SK-N-SH (cell line): ENCODE data around the gene PAQR7. TPM values are rescaled to one million over a fixed set of nuclear protein-coding genes. Genes with fewer than 3 reads are reported as not detected.

Experiments
- CTCF ChIA-PET: fragments of 300-600, 350-600 bp; formaldehyde crosslinking; extraction: SDS; loops from one replicate; lab custom pipeline; 2021; lab: Yijun Ruan, JAX
- POLR2A ChIA-PET: fragments of 350-600 bp; sonication (Branson Sonifier 250); formaldehyde crosslinking; extraction: SDS; loops from one replicate; lab custom pipeline; 2020; ENCODE audit warnings: antibody characterized with exemption, inconsistent platforms; lab: Yijun Ruan, JAX
- DNase-seq: peaks from one replicate; pipeline ENCODE4 v3.0.0; 2012
- H2AFZ ChIP-seq: fragments of 200-600 bp; sonication (generic); 2 replicates; pipeline ENCODE4 v1.8.1; 2016; ENCODE audit warnings: antibody characterized with exemption, mild to moderate bottlenecking, low read depth
- H3F3A ChIP-seq: fragments of 200-600 bp; sonication (generic); replicated peaks from 2 replicates; pipeline ENCODE3; 2016; ENCODE audit warnings: antibody characterized with exemption, mild to moderate bottlenecking; ENCODE audit not compliant: insufficient read depth
- H3K27ac ChIP-seq, 2 experiments: fragments of 200-500 bp in 1 of 2; fragments of 200-600 bp in 1 of 2; sonication (Bioruptor generic) in 1 of 2; sonication (generic), shearing (Covaris generic) in 1 of 2; 2 replicates each; pipeline versions ENCODE4 v1.5.1 to v1.6.1; 2014 to 2016; ENCODE audit warnings: low read depth in 2 of 2, inconsistent platforms in 1 of 2, low read length in 1 of 2, mild to moderate bottlenecking in 1 of 2, mixed read lengths in 1 of 2
- H3K27me3 ChIP-seq: fragments of 200-600 bp; sonication (generic), shearing (Covaris generic); 2 replicates; pipeline ENCODE4 v1.6.1; 2016; ENCODE audit warnings: mixed run types; ENCODE audit not compliant: insufficient read depth
- H3K36me3 ChIP-seq, 2 experiments: fragments of 200-500 bp in 1 of 2; fragments of 200-600 bp in 1 of 2; sonication (Bioruptor generic) in 1 of 2; sonication (generic) in 1 of 2; replicated peaks in 1 of 2; 2 replicates each; pipeline versions ENCODE3 to v1.5.1; 2014 to 2016; ENCODE audit warnings: low read length in 1 of 2, mild to moderate bottlenecking in 1 of 2; ENCODE audit not compliant: insufficient read depth in 2 of 2, control insufficient read depth in 1 of 2
- H3K4me1 ChIP-seq, 2 experiments: fragments of 200-500 bp in 1 of 2; fragments of 200-600 bp in 1 of 2; sonication (Bioruptor generic) in 1 of 2; sonication (generic), shearing (Covaris generic) in 1 of 2; 2 replicates each; pipeline versions ENCODE4 v1.5.1 to v1.6.1; 2014 to 2016; ENCODE audit warnings: low read depth in 1 of 2, low read length in 1 of 2, mixed run types in 1 of 2; ENCODE audit not compliant: insufficient read depth in 2 of 2, control insufficient read depth in 1 of 2
- H3K4me2 ChIP-seq: fragments of 200-600 bp; sonication (generic), shearing (Covaris generic); 2 replicates; pipeline ENCODE4 v1.6.1; 2017; ENCODE audit warnings: mixed run types
- H3K4me3 ChIP-seq, 2 experiments: fragments of 200-500 bp in 1 of 2; fragments of 200-600 bp in 1 of 2; sonication (Bioruptor generic) in 1 of 2; sonication (generic), shearing (Covaris generic) in 1 of 2; 2 replicates each; pipeline versions ENCODE4 v1.5.1 to v1.8.1; 2014 to 2016; ENCODE audit warnings: low read depth in 2 of 2, inconsistent platforms in 1 of 2, low read length in 1 of 2, mild to moderate bottlenecking in 1 of 2, mixed read lengths in 1 of 2, moderate library complexity in 1 of 2
- H3K79me2 ChIP-seq: fragments of 200-600 bp; sonication (generic); 2 replicates; pipeline ENCODE4 v1.8.1; 2017; ENCODE audit warnings: mild to moderate bottlenecking; ENCODE audit not compliant: insufficient read depth
- H3K9ac ChIP-seq: fragments of 200-600 bp; sonication (generic); 2 replicates; pipeline ENCODE4 v1.6.1; 2017; ENCODE audit warnings: mixed run types
- H3K9me2 ChIP-seq: fragments of 200-600 bp; sonication (generic); 2 replicates; pipeline ENCODE4 v1.6.1; 2017; ENCODE audit warnings: mixed run types
- H3K9me3 ChIP-seq: fragments of 200-600 bp; sonication (generic); 2 replicates; pipeline ENCODE4 v1.6.1; 2017; ENCODE audit warnings: mixed run types, mild to moderate bottlenecking, moderate library complexity
- H4K20me1 ChIP-seq: fragments of 200-600 bp; sonication (generic); 2 replicates; pipeline ENCODE4 v1.6.1; 2017; ENCODE audit warnings: mild to moderate bottlenecking, mixed run types; ENCODE audit not compliant: insufficient read depth
- CHD2 ChIP-seq: fragments of 150-350 bp; IDR thresholded peaks from 2 replicates; pipeline ENCODE4 v1.6.1; 2018; ENCODE audit warnings: low read length; ENCODE audit not compliant: partially characterized antibody
- EP300 ChIP-seq, 2 experiments: IDR thresholded peaks; 2 replicates each; pipeline versions ENCODE4 v1.4.0 to v1.6.1; 2012; ENCODE audit warnings: borderline replicate concordance in 1 of 2, low read depth in 1 of 2, low read length in 1 of 2
- FOXJ3 ChIP-seq: sonication (generic); formaldehyde crosslinking; IDR thresholded peaks from 2 replicates; pipeline ENCODE4 v1.5.1; 2020; ENCODE audit warnings: mild to moderate bottlenecking, missing genetic modification reagents
- FOXM1 ChIP-seq: IDR thresholded peaks from 2 replicates; pipeline ENCODE4 v1.4.0; 2012; ENCODE audit warnings: low read depth, mild to moderate bottlenecking
- JUND ChIP-seq: IDR thresholded peaks from 2 replicates; pipeline ENCODE4 v1.4.0; 2012
- MXI1 ChIP-seq: IDR thresholded peaks from 2 replicates; pipeline ENCODE4 v1.6.1; 2012; ENCODE audit warnings: mild to moderate bottlenecking, low read depth, low read length, improper control_type of control experiment
- NFIC ChIP-seq: IDR thresholded peaks from 2 replicates; pipeline ENCODE4 v1.4.0; 2012; ENCODE audit warnings: borderline replicate concordance
- NRF1 ChIP-seq: IDR thresholded peaks from 2 replicates; pipeline ENCODE4 v1.6.1; 2012; ENCODE audit warnings: low read depth, mild to moderate bottlenecking, low read length
- RCOR1 ChIP-seq: fragments of 150-350 bp; IDR thresholded peaks from 2 replicates; pipeline ENCODE4 v1.6.1; 2017; ENCODE audit warnings: antibody characterized with exemption, low read length
- RFX5 ChIP-seq: IDR thresholded peaks from 2 replicates; pipeline ENCODE4 v1.6.1; 2012; ENCODE audit warnings: mild to moderate bottlenecking, improper control_type of control experiment, low read length
- SIN3A ChIP-seq: IDR thresholded peaks from 2 replicates; pipeline ENCODE4 v1.6.1; 2012; ENCODE audit warnings: low read depth, mild to moderate bottlenecking, low read length, moderate library complexity, borderline replicate concordance
- TAF1 ChIP-seq: IDR thresholded peaks from 2 replicates; pipeline ENCODE4 v1.6.1; 2012; ENCODE audit warnings: low read depth, mild to moderate bottlenecking, low read length, moderate library complexity, borderline replicate concordance
- TCF12 ChIP-seq: IDR thresholded peaks from 2 replicates; pipeline ENCODE4 v1.4.0; 2012
- WGBS: methylation state at CpG from one replicate; pipeline ENCODE4 v1.1.6; 2017; ENCODE audit warnings: low lambda C conversion rate; 5-methylcytosine and 5-hydroxymethylcytosine counted together
- polyA plus RNA-seq, 3 experiments: library from polyadenylated mRNA; depleted of rRNA; stranded (reverse); fragments of >200 nt; gene quantifications; 2 replicates each; pipeline ENCODE4 v1.2.3, GENCODE V29; 2012
- TF ChIP-seq, protein P1 (sequence below): IDR thresholded peaks from 2 replicates; pipeline ENCODE4 v1.4.0; 2012; ENCODE audit warnings: low read depth
- TF ChIP-seq, protein P2 (sequence below): IDR thresholded peaks from 2 replicates; pipeline ENCODE4 v1.6.1; 2012; ENCODE audit warnings: mild to moderate bottlenecking, low read depth, low read length, moderate library complexity
- TF ChIP-seq, protein P3 (sequence below): fragments of 150-350 bp; IDR thresholded peaks from 2 replicates; pipeline ENCODE4 v1.6.1; 2017; ENCODE audit warnings: antibody characterized with exemption, low read length, low read depth, borderline replicate concordance

Gene PAQR7
- polyA plus RNA-seq, 1 of the 3 experiments (the other 2 are of a cell fraction): 5.6 TPM

DNA sequence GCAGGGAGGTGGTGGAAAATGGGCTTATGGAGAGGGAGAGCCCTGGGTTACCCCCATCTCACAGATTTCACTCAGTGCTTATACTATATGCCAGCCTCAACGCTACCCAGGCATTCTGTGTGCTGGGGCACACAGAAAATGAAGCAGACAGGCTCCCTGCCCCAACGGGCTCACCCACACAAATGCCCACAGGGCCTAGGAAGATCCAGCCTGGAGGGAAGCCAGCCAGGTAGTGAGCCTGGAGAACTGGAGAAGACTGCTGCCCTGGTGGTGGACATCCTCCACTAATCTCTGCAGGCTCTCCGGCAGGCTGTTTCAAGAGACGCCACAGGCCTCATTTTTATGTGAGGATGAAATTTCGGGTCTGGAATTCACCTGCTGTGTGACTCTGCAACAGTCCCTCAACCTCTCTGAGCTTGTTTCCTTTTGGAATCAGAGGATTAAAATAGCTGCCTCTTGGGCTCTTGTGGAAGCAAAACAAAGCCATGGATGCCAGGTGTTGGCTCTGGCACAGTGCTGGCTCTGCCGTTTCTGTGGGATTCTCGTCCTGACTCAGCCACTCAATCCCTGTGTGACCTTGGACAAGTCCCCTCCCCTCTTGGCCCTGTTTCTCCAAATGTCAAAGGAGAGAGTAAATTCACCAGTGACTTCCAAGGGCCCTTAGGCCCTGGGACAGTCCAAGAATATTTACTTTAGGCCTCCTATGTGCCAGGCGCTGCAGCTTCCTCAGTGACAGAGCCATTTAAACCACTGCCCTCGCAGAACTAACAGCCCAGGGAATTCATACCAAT lies 3.6 kb downstream of the PAQR7 start:
- Histone ChIP-seq H4K20me1 (no peaks in the 10 kb centered on the region), H3K9me3 (no peaks in the 10 kb centered on the region), H3K4me3 (no peak overlapping the region), H3K4me2 (no peak overlapping the region), H3K9ac (no peak overlapping the region), H3K9me2 (no peaks in the 10 kb centered on the region), H3F3A (peaks cover 12% of the 10 kb centered on the region)
- TF ChIP-seq, protein P1, sequence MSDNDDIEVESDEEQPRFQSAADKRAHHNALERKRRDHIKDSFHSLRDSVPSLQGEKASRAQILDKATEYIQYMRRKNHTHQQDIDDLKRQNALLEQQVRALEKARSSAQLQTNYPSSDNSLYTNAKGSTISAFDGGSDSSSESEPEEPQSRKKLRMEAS: no peak
- TF ChIP-seq, protein P2, sequence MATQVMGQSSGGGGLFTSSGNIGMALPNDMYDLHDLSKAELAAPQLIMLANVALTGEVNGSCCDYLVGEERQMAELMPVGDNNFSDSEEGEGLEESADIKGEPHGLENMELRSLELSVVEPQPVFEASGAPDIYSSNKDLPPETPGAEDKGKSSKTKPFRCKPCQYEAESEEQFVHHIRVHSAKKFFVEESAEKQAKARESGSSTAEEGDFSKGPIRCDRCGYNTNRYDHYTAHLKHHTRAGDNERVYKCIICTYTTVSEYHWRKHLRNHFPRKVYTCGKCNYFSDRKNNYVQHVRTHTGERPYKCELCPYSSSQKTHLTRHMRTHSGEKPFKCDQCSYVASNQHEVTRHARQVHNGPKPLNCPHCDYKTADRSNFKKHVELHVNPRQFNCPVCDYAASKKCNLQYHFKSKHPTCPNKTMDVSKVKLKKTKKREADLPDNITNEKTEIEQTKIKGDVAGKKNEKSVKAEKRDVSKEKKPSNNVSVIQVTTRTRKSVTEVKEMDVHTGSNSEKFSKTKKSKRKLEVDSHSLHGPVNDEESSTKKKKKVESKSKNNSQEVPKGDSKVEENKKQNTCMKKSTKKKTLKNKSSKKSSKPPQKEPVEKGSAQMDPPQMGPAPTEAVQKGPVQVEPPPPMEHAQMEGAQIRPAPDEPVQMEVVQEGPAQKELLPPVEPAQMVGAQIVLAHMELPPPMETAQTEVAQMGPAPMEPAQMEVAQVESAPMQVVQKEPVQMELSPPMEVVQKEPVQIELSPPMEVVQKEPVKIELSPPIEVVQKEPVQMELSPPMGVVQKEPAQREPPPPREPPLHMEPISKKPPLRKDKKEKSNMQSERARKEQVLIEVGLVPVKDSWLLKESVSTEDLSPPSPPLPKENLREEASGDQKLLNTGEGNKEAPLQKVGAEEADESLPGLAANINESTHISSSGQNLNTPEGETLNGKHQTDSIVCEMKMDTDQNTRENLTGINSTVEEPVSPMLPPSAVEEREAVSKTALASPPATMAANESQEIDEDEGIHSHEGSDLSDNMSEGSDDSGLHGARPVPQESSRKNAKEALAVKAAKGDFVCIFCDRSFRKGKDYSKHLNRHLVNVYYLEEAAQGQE: no peak
- TF ChIP-seq MXI1 (no peak), TAF1 (no peak), NFIC (no peak), NRF1 (no peak), FOXJ3 (no peak), JUND (no peak), CHD2 (no peak), FOXM1 (no peak), SIN3A (no peak), EP300 (IDR thresholded peaks at IDR 0.05; ENCODE audit: borderline replicate concordance in 1 of 2, low read depth in 1 of 2, low read length in 1 of 2) (no peak), TCF12 (no peak), RCOR1 (no peak), RFX5 (no peak)
- TF ChIP-seq, protein P3, sequence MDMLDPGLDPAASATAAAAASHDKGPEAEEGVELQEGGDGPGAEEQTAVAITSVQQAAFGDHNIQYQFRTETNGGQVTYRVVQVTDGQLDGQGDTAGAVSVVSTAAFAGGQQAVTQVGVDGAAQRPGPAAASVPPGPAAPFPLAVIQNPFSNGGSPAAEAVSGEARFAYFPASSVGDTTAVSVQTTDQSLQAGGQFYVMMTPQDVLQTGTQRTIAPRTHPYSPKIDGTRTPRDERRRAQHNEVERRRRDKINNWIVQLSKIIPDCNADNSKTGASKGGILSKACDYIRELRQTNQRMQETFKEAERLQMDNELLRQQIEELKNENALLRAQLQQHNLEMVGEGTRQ: no peak
- TF ChIP-seq, all 33 proteins: peak for 0
- peaks cover 0 to 14% of the 10 kb centered on the region in 2 experiments; a peak in 1 of 4 replicates for H3K4me1 ChIP-seq
- POLR2A ChIA-PET: interaction anchor here (0.6 kb wide), 1 partner anchor 669 kb away, joined by 4 read pairs; no protein-coding TSS in a partner anchor
- no peaks in the 10 kb centered on the region for H3K27me3 ChIP-seq
- 78% methylated on average over 9 of the region's 9 CpGs for WGBS
- H3K79me2 ChIP-seq: peaks cover 13% of the 10 kb centered on the region
- no peak for DNase-seq
- H3K36me3 ChIP-seq: no peaks in the 10 kb centered on the region
- no peak overlapping the region for H3K27ac ChIP-seq
- no peak overlapping the region for H2AFZ ChIP-seq
- CTCF ChIA-PET: no interaction called here
